ENCODE results near the gene CACNA1E. TPM values are rescaled to one million over a fixed set of nuclear protein-coding genes. Genes with fewer than 3 reads are reported as not detected.

CACNA1E gene
- total RNA-seq, 2 experiments from 2014 or later: 0.08 TPM; not detected in 1

DNA sequence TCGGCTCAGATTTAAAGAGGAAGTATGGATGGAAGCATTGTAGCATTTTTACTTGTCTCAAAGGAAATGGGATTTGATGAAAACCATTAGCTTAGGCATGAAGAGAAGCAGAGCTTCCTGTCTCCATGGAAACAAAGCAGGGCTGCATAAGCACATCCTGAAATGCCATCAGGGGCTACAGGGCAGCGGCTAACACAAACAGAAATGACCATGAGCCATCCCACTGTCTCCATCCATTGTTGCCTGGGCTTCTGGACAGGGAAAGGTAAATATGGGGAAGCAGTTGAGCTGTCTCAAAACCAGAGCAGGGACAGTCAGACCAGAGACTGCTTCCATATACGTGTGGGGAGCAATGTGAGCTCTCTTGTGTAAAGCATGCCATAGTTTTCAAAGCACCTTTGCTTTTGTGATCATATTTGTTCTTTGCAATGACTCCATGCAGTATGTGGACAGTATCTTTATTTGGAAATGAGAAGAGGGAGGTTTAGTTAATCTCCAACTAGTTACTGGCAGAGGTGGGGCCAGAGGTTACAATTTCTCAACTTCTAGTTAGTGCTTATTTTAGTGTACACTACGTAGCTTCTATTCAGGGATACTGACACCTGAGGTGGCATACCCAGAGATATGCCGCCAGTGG lies 176.1 kb downstream of the CACNA1E start:
- no peaks in the 10 kb centered on the region for H3K9me3 Mint-ChIP-seq (ENCODE audit: insufficient read depth)
- CTCF ChIA-PET: no interaction called here

DNA sequence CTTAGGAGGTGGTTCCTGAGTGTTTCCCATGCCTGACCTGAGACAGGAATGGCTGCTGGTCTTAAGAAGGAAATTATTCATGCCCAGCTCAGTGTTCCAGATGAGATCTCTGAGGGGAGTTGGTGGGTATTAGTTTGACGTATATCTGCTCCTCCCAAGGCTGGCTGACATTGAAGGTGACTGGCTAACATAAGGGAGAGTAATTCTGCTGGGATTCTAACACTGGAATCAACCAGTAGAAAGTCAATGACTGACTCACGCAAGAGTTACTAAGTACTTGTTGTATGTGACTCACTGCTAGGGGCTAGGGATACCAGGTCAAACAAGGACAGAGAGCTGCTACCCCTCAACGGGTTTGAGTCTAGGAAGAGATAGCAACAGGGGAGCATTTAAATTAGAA lies 177.3 kb downstream of the CACNA1E start:
- no peaks in the 10 kb centered on the region for H3K4me1 Mint-ChIP-seq (ENCODE audit: low read depth)
- no peak overlapping the region for H3K4me3 Mint-ChIP-seq
- ChIA-PET CTCF (no interaction called here), POLR2A (no interaction called here)
- ATAC-seq: no peak
- no peak overlapping the region for H3K27ac Mint-ChIP-seq
- peaks cover 4% of the 10 kb centered on the region for H3K27me3 Mint-ChIP-seq (ENCODE audit: low read depth)
- no peak for DNase-seq
- H3K9me3 Mint-ChIP-seq (ENCODE audit: insufficient read depth): no peaks in the 10 kb centered on the region
- H3K36me3 Mint-ChIP-seq (ENCODE audit: low read depth): no peaks in the 10 kb centered on the region

More for the DNA sequence above, 176.1 kb downstream of the CACNA1E start:
- no peaks in the 10 kb centered on the region for H3K36me3 Mint-ChIP-seq (ENCODE audit: low read depth)
- ATAC-seq (no peak), DNase-seq (no peak)
- POLR2A ChIA-PET: no interaction called here
- no peak overlapping the region for H3K27ac Mint-ChIP-seq
- peaks cover 2% of the 10 kb centered on the region for H3K27me3 Mint-ChIP-seq (ENCODE audit: low read depth)
- H3K4me3 Mint-ChIP-seq: no peak overlapping the region
- no peaks in the 10 kb centered on the region for H3K4me1 Mint-ChIP-seq (ENCODE audit: low read depth)

DNA sequence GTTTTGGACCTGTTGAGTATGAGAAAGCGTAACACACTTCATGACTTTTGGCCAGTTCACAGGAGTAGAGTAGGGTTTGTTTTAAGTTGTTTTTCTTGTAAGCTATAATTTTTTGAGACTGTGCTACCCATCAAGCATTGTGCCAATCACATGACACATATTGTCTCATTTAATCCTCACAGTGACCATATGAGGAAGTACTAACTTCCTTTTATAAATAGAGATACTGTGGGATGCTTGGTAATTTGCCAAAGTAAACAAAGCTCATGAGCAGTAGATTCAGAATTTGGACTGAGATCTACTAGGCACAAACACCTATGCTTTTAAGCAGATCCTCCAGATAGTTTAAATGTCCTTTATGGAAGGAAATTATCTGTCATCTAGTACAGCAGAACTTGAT lies 178.3 kb downstream of the CACNA1E start:
- H3K4me3 Mint-ChIP-seq: no peak overlapping the region
- DNase-seq: no peak
- H3K4me1 Mint-ChIP-seq (ENCODE audit: low read depth): no peaks in the 10 kb centered on the region
- POLR2A ChIA-PET: no interaction called here
- CTCF ChIA-PET: interaction anchor here (0.9 kb wide), 1 partner anchor 407 kb away, joined by 3 read pairs; no protein-coding TSS in a partner anchor
- no peak overlapping the region for H3K27ac Mint-ChIP-seq
- no peaks in the 10 kb centered on the region for H3K9me3 Mint-ChIP-seq (ENCODE audit: insufficient read depth)
- peaks cover 4% of the 10 kb centered on the region for H3K27me3 Mint-ChIP-seq (ENCODE audit: low read depth)
- H3K36me3 Mint-ChIP-seq (ENCODE audit: low read depth): no peaks in the 10 kb centered on the region
- no peak for ATAC-seq

DNA sequence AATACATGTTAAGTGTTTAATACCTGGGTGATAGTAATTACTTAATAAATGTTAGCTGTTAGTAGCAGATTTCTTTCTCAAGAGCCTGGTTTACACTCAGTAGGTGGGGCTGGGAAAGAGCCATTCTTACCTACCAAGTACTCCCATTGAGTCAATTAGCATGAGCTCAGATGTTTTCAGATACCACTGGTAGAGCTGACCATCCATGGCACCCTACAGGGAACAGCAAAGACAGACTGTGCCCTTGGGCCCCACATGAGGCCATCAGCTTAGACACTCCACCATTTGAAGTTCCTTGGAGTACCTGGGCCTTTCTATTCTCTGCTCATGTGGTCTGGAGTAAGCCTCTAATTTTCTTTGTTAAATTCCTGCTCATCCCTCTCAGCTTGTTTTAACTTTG lies 179.3 kb downstream of the CACNA1E start:
- DNase-seq (no peak), ATAC-seq (no peak)
- Mint-ChIP-seq H3K9me3 (ENCODE audit: insufficient read depth) (no peaks in the 10 kb centered on the region), H3K4me3 (no peak overlapping the region), H3K36me3 (ENCODE audit: low read depth) (no peaks in the 10 kb centered on the region), H3K27ac (no peak overlapping the region), H3K27me3 (ENCODE audit: low read depth) (peaks cover 4% of the 10 kb centered on the region), H3K4me1 (ENCODE audit: low read depth) (no peaks in the 10 kb centered on the region)
- CTCF ChIA-PET: interaction anchor here (0.9 kb wide), 1 partner anchor 406 kb away, joined by 3 read pairs; no protein-coding TSS in a partner anchor
- POLR2A ChIA-PET: no interaction called here

DNA sequence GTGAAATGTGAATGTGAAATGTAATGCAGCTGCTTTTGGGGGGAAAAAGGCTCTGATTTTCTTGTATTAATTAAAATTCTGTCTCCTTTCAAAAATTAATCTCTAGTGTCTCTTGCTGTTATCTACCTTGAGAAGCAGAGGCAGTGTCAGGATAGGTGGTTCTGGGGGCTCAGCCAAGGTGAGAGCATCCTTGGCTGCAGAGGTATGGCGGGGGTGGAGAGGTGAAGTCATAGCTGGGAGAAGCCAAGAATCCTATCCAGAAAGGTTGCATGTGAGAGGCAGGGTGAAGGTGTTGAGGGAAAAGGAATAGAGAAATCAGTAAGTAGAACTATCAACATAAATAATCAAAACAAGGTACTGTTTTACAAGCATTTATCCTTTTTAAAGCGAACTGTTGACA lies 181.2 kb downstream of the CACNA1E start:
- no peaks in the 10 kb centered on the region for H3K9me3 Mint-ChIP-seq (ENCODE audit: insufficient read depth)
- DNase-seq (no peak), ATAC-seq (no peak)
- H3K27ac Mint-ChIP-seq: no peak overlapping the region
- H3K27me3 Mint-ChIP-seq (ENCODE audit: low read depth): peaks cover 5% of the 10 kb centered on the region
- H3K36me3 Mint-ChIP-seq (ENCODE audit: low read depth): no peaks in the 10 kb centered on the region
- CTCF ChIA-PET: no interaction called here
- H3K4me1 Mint-ChIP-seq (ENCODE audit: low read depth): no peaks in the 10 kb centered on the region
- POLR2A ChIA-PET: no interaction called here
- no peak overlapping the region for H3K4me3 Mint-ChIP-seq

DNA sequence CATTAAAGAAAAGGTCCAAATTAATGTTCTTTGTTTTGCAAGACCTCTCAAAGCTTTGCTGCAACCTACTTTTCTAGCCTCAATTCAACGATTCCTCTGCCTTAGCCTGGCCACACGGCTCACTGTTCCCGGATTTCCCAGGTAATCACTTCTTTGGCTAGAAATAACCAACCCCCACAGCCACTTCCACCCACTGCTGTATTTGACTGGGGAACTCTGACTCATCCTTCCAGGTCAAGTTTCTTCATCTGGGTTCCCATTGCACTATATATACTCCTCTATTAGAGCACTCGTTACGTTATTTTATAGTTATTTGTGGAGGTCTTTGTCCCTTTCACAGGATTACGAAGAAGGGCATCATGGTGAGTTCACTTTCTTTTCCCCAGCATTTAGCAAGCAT lies 185.9 kb downstream of the CACNA1E start:
- DNase-seq: no peak
- H3K9me3 Mint-ChIP-seq (ENCODE audit: insufficient read depth): no peaks in the 10 kb centered on the region
- ChIA-PET CTCF (no interaction called here), POLR2A (interaction anchor here (0.7 kb wide), 1 partner anchor 80 kb away, joined by 3 read pairs; no protein-coding TSS in a partner anchor)
- H3K27me3 Mint-ChIP-seq (ENCODE audit: low read depth): peaks cover 5% of the 10 kb centered on the region
- H3K4me1 Mint-ChIP-seq (ENCODE audit: low read depth): no peaks in the 10 kb centered on the region
- no peaks in the 10 kb centered on the region for H3K36me3 Mint-ChIP-seq (ENCODE audit: low read depth)
- H3K4me3 Mint-ChIP-seq: no peak overlapping the region
- H3K27ac Mint-ChIP-seq: no peak overlapping the region
- ATAC-seq: no peak

DNA sequence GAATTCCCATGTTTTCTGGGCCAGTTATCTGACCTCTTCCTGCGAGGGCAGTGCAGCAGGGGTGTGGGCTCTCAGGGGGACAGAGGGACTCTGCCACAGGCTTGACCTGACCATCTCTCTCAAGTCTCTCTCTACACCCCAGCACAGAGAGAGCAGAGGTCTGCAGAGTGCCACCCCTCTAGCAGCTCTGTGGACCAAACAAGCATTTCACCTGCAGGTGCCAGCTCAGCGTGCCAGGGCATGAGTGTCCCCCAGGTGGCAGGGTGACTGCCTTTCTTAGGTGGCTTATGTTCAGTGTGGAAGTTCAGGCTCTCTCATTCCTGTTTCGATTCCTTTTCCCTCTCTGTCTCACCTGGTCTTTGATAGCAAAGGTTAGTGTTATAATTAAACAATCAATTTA lies 191.3 kb downstream of the CACNA1E start:
- H3K27me3 Mint-ChIP-seq (ENCODE audit: low read depth): peaks cover 22% of the 10 kb centered on the region
- no peaks in the 10 kb centered on the region for H3K36me3 Mint-ChIP-seq (ENCODE audit: low read depth)
- H3K4me1 Mint-ChIP-seq (ENCODE audit: low read depth): no peaks in the 10 kb centered on the region
- no peak for ATAC-seq
- ChIA-PET CTCF (interaction anchor here (1.6 kb wide), 1 partner anchor 196 kb away, joined by 4 read pairs; no protein-coding TSS in a partner anchor), POLR2A (no interaction called here)
- H3K27ac Mint-ChIP-seq: no peak overlapping the region
- H3K4me3 Mint-ChIP-seq: no peak overlapping the region
- no peaks in the 10 kb centered on the region for H3K9me3 Mint-ChIP-seq (ENCODE audit: insufficient read depth)
- DNase-seq: no peak

DNA sequence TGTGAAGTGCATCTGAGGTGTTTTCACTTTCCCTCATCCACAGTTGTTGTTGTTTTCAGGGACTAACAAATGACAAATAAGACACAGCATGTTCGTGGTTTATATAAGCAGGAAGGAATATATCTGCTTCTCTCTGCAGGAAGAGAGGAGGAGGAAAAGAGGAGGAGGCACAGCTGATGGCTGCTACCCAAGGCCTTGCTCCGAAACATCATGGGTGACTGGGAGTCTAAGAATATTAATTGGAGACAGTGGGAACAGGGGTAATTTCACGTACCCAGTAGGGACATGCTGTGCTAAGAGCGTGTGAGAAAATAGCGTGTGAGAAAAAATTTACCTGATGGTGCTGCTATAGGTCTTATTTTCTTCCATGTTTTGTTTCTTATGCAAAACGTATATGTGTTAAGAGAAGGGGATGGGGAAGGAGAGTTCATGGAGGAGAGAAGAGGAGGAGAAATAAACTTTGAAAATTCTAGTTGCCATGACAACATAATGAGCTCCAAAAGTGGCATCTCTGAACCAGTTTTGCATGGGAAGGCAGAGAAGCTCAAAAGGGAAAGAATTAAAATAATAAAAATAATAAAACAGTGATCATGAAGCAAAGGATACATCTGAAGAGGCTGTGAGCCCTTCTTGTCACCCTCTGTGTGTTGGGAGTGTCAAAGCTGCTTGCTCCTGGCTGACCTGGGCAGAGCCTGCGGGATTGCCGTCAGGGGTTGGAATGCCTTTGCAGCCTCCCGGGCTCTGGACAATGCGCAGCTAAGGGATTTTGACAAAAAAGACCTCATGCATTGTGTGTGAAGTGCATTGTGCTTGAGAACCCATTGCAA lies 192.0 kb downstream of the CACNA1E start:
- ChIA-PET POLR2A (no interaction called here), CTCF (interaction anchor here (1.6 kb wide), 1 partner anchor 197 kb away, joined by 4 read pairs; no protein-coding TSS in a partner anchor)
- no peaks in the 10 kb centered on the region for H3K36me3 Mint-ChIP-seq (ENCODE audit: low read depth)
- no peaks in the 10 kb centered on the region for H3K4me1 Mint-ChIP-seq (ENCODE audit: low read depth)
- DNase-seq: no peak
- H3K4me3 Mint-ChIP-seq: no peak overlapping the region
- no peaks in the 10 kb centered on the region for H3K9me3 Mint-ChIP-seq (ENCODE audit: insufficient read depth)
- H3K27me3 Mint-ChIP-seq (ENCODE audit: low read depth): peaks cover 22% of the 10 kb centered on the region
- ATAC-seq: no peak
- H3K27ac Mint-ChIP-seq: no peak overlapping the region

DNA sequence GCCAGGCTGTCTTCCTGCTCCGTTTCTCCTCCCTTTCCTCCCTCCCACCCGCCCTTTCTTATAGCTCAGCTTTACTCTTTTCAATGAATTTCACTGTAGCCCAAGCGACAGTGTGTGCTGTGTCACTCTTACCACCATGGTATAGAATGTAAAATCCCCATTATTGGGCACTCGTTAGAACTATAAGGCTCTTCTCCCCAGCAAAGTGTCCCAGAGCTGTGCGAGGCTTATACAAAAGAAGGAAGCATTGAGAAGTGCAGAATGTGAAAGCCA lies 192.5 kb downstream of the CACNA1E start:
- H3K9me3 Mint-ChIP-seq (ENCODE audit: insufficient read depth): no peaks in the 10 kb centered on the region
- ATAC-seq (no peak), DNase-seq (no peak)
- ChIA-PET CTCF (interaction anchor here (1.6 kb wide), 1 partner anchor 197 kb away, joined by 4 read pairs; no protein-coding TSS in a partner anchor), POLR2A (no interaction called here)
- no peaks in the 10 kb centered on the region for H3K4me1 Mint-ChIP-seq (ENCODE audit: low read depth)
- H3K4me3 Mint-ChIP-seq: no peak overlapping the region
- H3K27ac Mint-ChIP-seq: no peak overlapping the region
- H3K36me3 Mint-ChIP-seq (ENCODE audit: low read depth): no peaks in the 10 kb centered on the region
- peaks cover 22% of the 10 kb centered on the region for H3K27me3 Mint-ChIP-seq (ENCODE audit: low read depth)

DNA sequence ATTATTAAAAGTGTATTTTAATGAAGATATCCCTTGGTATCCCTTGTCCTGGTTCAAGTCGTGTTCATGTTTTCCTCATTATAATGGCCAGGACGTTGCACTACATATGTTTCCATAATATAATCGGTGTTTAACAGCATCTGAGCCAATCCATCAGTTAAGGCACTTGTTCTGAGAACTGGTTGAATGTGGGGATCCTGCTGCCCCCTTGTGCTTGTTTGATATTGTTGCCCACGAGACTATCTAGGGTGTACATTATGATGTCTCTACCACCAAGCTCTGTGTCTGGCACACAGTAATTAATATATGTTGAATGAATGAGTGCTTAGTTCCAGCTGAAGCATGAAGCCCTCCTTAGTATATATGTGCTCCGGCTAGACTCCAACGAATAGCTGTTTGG lies 193.0 kb downstream of the CACNA1E start:
- no peaks in the 10 kb centered on the region for H3K4me1 Mint-ChIP-seq (ENCODE audit: low read depth)
- H3K4me3 Mint-ChIP-seq: no peak overlapping the region
- CTCF ChIA-PET: interaction anchor here (0.8 to 1.6 kb wide), 3 partner anchors 10 to 379 kb away, joined by 3 to 4 read pairs (median 4); no protein-coding TSS in a partner anchor
- no peaks in the 10 kb centered on the region for H3K36me3 Mint-ChIP-seq (ENCODE audit: low read depth)
- peaks cover 22% of the 10 kb centered on the region for H3K27me3 Mint-ChIP-seq (ENCODE audit: low read depth)
- H3K27ac Mint-ChIP-seq: no peak overlapping the region
- no peaks in the 10 kb centered on the region for H3K9me3 Mint-ChIP-seq (ENCODE audit: insufficient read depth)
- ATAC-seq: no peak
- DNase-seq: no peak
- POLR2A ChIA-PET: no interaction called here

DNA sequence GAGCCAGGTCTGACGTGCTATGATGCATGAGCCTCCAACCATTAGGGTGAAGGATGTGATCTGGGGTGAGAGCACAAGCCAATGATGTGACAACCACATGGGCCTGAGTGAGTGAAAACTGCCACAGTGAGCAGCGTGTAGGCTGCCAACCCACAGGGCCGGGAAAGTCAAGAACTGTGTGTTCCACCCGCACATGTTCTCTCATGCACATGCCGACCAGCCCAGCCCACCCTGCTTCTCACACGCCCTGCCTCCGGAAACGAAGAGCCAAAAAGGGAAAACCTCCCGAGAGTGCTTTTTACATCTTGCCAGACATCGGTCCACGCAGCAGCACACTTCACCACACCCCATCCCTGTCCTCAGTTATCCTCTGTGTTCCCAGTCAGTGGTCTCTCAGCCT lies 197.0 kb downstream of the CACNA1E start:
- H3K4me3 Mint-ChIP-seq: no peak overlapping the region
- H3K27me3 Mint-ChIP-seq (ENCODE audit: low read depth): peaks cover 23% of the 10 kb centered on the region
- POLR2A ChIA-PET: no interaction called here
- no peaks in the 10 kb centered on the region for H3K36me3 Mint-ChIP-seq (ENCODE audit: low read depth)
- CTCF ChIA-PET: no interaction called here
- H3K27ac Mint-ChIP-seq: no peak overlapping the region
- ATAC-seq (no peak), DNase-seq (no peak)
- no peaks in the 10 kb centered on the region for H3K9me3 Mint-ChIP-seq (ENCODE audit: insufficient read depth)
- no peaks in the 10 kb centered on the region for H3K4me1 Mint-ChIP-seq (ENCODE audit: low read depth)

DNA sequence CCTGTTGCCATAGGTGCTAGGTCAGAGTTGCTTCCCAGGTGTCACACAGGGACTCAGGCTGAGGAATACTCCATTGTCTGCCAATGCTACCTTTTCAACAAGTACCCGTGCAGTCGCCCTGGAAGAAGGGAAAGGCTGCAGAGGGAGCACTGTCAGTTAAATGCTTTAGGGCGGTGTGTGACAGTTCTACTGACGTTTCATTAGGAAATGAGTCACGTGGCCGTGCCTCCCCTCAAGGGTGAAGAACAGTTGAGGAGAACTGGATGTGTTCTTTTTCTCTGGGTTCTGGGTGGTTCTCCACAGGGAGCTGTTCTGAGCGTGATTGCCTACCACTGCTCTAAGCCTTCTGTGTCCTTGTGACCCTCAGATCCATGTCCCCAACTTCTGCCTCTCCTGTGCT lies 197.6 kb downstream of the CACNA1E start:
- peaks cover 22% of the 10 kb centered on the region for H3K27me3 Mint-ChIP-seq (ENCODE audit: low read depth)
- ChIA-PET CTCF (no interaction called here), POLR2A (no interaction called here)
- H3K27ac Mint-ChIP-seq: no peak overlapping the region
- no peaks in the 10 kb centered on the region for H3K4me1 Mint-ChIP-seq (ENCODE audit: low read depth)
- no peak for ATAC-seq
- no peak for DNase-seq
- no peak overlapping the region for H3K4me3 Mint-ChIP-seq
- no peaks in the 10 kb centered on the region for H3K36me3 Mint-ChIP-seq (ENCODE audit: low read depth)
- H3K9me3 Mint-ChIP-seq (ENCODE audit: insufficient read depth): no peaks in the 10 kb centered on the region

Measured in activated CD8-positive, alpha-beta T cell treated with anti-CD3 and anti-CD28 coated beads, Interleukin-2, amount 10 ng/mL, durations not matched to agents 7 days and 5 days (primary cell).